ENCODE data around the gene GPR6. TPM values are rescaled to one million over a fixed set of nuclear protein-coding genes. Genes with fewer than 3 reads are reported as not detected.

GPR6 gene
- total and polyA plus RNA-seq, 2 donors (not counting 3 experiments of a cell fraction or from before 2014, with no cell fraction given), result not detected

DNA sequence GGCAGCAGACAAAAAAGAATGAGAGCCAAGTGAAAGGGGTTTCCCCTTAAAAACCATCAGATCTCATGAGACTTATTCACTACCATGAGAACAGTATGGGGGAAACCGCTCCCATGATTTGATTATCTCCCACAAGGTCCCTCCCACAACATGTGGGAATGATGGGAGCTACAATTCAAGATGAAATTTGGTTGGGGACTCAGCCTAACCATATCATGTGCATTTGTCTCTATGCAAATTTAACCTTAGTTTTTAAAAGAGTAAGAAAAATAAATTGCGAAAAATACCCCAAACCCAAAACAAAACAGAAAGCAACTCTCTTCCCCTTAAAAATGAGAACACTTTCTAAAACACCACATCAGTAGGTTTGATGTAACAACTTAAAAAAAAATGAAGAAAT is 22.6 kb upstream of the GPR6 start:
- DNase-seq (ENCODE audit: low read depth, low spot score) (no peak), FAIRE-seq (no peak)
- Histone ChIP-seq H3K9me1 (replicated peaks; ENCODE audit: control insufficient read depth, extremely low read depth, insufficient read depth, low read length) (no peaks in the 10 kb centered on the region), H2AFZ (ENCODE audit: low read depth, low read length) (no peak overlapping the region), H3K36me3 (ENCODE audit: control insufficient read depth in 2 of 2, extremely low read depth in 1 of 2, insufficient read depth in 2 of 2, low read length in 2 of 2) (no peaks in the 10 kb centered on the region), H3K27me3 (ENCODE audit: control insufficient read depth in 2 of 2, insufficient read depth in 2 of 2, low read length in 2 of 2) (peaks cover 0 to 7% of the 10 kb centered on the region in 2 experiments), H3K4me1 (ENCODE audit: control insufficient read depth, extremely low read depth, insufficient read depth, low read length) (no peaks in the 10 kb centered on the region), H3K9ac (replicated peaks; ENCODE audit: extremely low read depth, insufficient read depth, low read length) (no peak overlapping the region), H3K4me3 (replicated peaks in 1 of 3; ENCODE audit: insufficient read depth in 1 of 3, low read depth in 1 of 3, low read length in 3 of 3) (no peak overlapping the region), H4K20me1 (replicated peaks; ENCODE audit: control insufficient read depth, extremely low read depth, insufficient read depth, low read length) (no peaks in the 10 kb centered on the region), H3K9me3 (replicated peaks; ENCODE audit: control insufficient read depth, insufficient read depth, low read length) (no peaks in the 10 kb centered on the region), H3K27ac (ENCODE audit: insufficient read depth, low read depth, low read length) (no peak overlapping the region), H3K4me2 (ENCODE audit: insufficient read depth, low read length) (no peak overlapping the region), H3K79me2 (ENCODE audit: control insufficient read depth, insufficient read depth, low read length) (no peaks in the 10 kb centered on the region)
- POLR2A ChIA-PET, result no interaction called here
- no TSS peak for BruUV-seq (replicated peaks)
- CTCF ChIA-PET, result no interaction called here
- TF ChIP-seq POLR2AphosphoS5 (IDR thresholded peaks at IDR 0.05; ENCODE audit: insufficient read depth, low read depth, low read length) (no peak), GATA2 (IDR thresholded peaks at IDR 0.05; ENCODE audit: insufficient read depth, insufficient read length, low read depth, low read length) (no peak), EZH2 (IDR thresholded peaks at IDR 0.05; ENCODE audit: borderline replicate concordance, low read depth, low read length, severe bottlenecking) (no peak), POLR2A (IDR thresholded peaks at IDR 0.05; ENCODE audit: low read depth, low read length) (no peak), FOS (IDR thresholded peaks at IDR 0.05; ENCODE audit: borderline replicate concordance, insufficient read depth, low read length) (no peak), JUN (IDR thresholded peaks at IDR 0.05; ENCODE audit: borderline replicate concordance, insufficient read depth, insufficient read length, low read depth) (no peak), MYC (IDR thresholded peaks at IDR 0.05; ENCODE audit: low read depth, low read length) (no peak)
- TF ChIP-seq, protein P1, sequence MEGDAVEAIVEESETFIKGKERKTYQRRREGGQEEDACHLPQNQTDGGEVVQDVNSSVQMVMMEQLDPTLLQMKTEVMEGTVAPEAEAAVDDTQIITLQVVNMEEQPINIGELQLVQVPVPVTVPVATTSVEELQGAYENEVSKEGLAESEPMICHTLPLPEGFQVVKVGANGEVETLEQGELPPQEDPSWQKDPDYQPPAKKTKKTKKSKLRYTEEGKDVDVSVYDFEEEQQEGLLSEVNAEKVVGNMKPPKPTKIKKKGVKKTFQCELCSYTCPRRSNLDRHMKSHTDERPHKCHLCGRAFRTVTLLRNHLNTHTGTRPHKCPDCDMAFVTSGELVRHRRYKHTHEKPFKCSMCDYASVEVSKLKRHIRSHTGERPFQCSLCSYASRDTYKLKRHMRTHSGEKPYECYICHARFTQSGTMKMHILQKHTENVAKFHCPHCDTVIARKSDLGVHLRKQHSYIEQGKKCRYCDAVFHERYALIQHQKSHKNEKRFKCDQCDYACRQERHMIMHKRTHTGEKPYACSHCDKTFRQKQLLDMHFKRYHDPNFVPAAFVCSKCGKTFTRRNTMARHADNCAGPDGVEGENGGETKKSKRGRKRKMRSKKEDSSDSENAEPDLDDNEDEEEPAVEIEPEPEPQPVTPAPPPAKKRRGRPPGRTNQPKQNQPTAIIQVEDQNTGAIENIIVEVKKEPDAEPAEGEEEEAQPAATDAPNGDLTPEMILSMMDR (IDR thresholded peaks at IDR 0.05; ENCODE audit: extremely low read depth in 1 of 2, insufficient read depth in 1 of 2, low read depth in 1 of 2, low read length in 2 of 2), result no peak
- TF ChIP-seq, protein P2, sequence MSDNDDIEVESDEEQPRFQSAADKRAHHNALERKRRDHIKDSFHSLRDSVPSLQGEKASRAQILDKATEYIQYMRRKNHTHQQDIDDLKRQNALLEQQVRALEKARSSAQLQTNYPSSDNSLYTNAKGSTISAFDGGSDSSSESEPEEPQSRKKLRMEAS (IDR thresholded peaks at IDR 0.05; ENCODE audit: insufficient read depth, insufficient read length), result no peak
- dilution Hi-C loops (cut with MboI; ENCODE audit: extremely low pct_ligation_motif_present, low sequenced_read_pairs), result no loop called here
- intact Hi-C loops (cut with micrococcal nuclease), result no loop called here
